GM12878 (cell line): ENCODE measurements around the gene CNKSR3. TPM values are rescaled to one million over a fixed set of nuclear protein-coding genes. Genes with fewer than 3 reads are reported as not detected.

Experiments
- ATAC-seq: fragments of 200-7000 bp; cut with Tn5 transposase; 3 replicates; pipeline ENCODE4 v1.9.1; 2020; ENCODE audit warnings: mild to moderate bottlenecking, moderate library complexity
- BruUV-seq: library from RNA; stranded (reverse); fragments of 400-500 nt; replicated peaks from 2 replicates; lab custom pipeline; 2021; lab: Mats Ljungman, UMichigan
- CTCF ChIA-PET: fragments of 300-600 bp; sonication (Branson Sonifier 250); formaldehyde crosslinking; extraction: SDS; loops from one replicate; lab custom pipeline; 2021; ENCODE audit warnings: inconsistent platforms; lab: Yijun Ruan, JAX
- POLR2A ChIA-PET: fragments of 350-600 bp; formaldehyde crosslinking; extraction: SDS; loops from one replicate; lab custom pipeline; 2021; ENCODE audit warnings: inconsistent platforms; lab: Charles Lee
- RAD21 ChIA-PET: fragments of 300-600 bp; sonication (Branson Sonifier 250); formaldehyde crosslinking; loops from one replicate; lab custom pipeline; 2023; ENCODE audit warnings: antibody characterized with exemption; ENCODE audit not compliant: unreplicated experiment; lab: Charles Lee
- SMC1A ChIA-PET: fragments of 300-600 bp; sonication (Branson Sonifier 250); formaldehyde crosslinking; loops from one replicate; lab custom pipeline; 2023; ENCODE audit not compliant: unreplicated experiment, uncharacterized antibody; lab: Charles Lee
- DNase-seq: peaks from one replicate; pipeline ENCODE4 v3.0.0-alpha.2; 2011; ENCODE audit warnings: low read depth, low spot score
- FAIRE-seq: peaks from 3 replicates; lab custom pipeline; 2011; peaks lifted over from hg19 to GRCh38; lab: Jason Lieb, UNC
- H2AFZ ChIP-seq: 2 replicates; pipeline ENCODE4 v1.6.0; 2011; ENCODE audit warnings: low read depth, low read length, control low read depth; ENCODE audit not compliant: control insufficient read depth
- H3K27ac ChIP-seq: 2 replicates; pipeline ENCODE4 v1.5.1; 2011; ENCODE audit warnings: control low read depth; ENCODE audit not compliant: control insufficient read depth, insufficient read depth
- H3K27me3 ChIP-seq, 2 experiments: replicated peaks in 1 of 2; 2 replicates each; pipeline versions ENCODE4 v1.6.0 to v1.6.1; 2011; ENCODE audit warnings: low read length in 1 of 2; ENCODE audit not compliant: control insufficient read depth in 2 of 2, insufficient read depth in 2 of 2
- H3K36me3 ChIP-seq, 2 experiments: 2 replicates each; pipeline ENCODE4 v1.5.1; 2011; ENCODE audit warnings: low read length in 1 of 2; ENCODE audit not compliant: control insufficient read depth in 2 of 2, insufficient read depth in 2 of 2
- H3K4me1 ChIP-seq: 2 replicates; pipeline ENCODE4 v1.6.1; 2011; ENCODE audit warnings: mild to moderate bottlenecking, low read length, moderate library complexity, mixed read lengths; ENCODE audit not compliant: control insufficient read depth, insufficient read depth
- H3K4me2 ChIP-seq: 2 replicates; pipeline ENCODE4 v1.6.0; 2011; ENCODE audit warnings: control low read depth; ENCODE audit not compliant: control insufficient read depth, insufficient read depth
- H3K4me3 ChIP-seq: fragments of 200-600 bp; sonication (generic); 2 replicates; pipeline ENCODE4 v1.5.1; 2016
- H3K79me2 ChIP-seq: 2 replicates; pipeline ENCODE4 v1.6.0; 2011; ENCODE audit warnings: low read length; ENCODE audit not compliant: control insufficient read depth, insufficient read depth
- H3K9ac ChIP-seq: 2 replicates; pipeline ENCODE4 v1.8.0; 2011; ENCODE audit warnings: low read length, control low read depth, mixed read lengths; ENCODE audit not compliant: control insufficient read depth, insufficient read depth
- H3K9me3 ChIP-seq: replicated peaks from 3 replicates; pipeline ENCODE4 v1.5.1; 2011; ENCODE audit warnings: mild to moderate bottlenecking, low read length; ENCODE audit not compliant: control insufficient read depth, insufficient read depth
- H4K20me1 ChIP-seq: 2 replicates; pipeline ENCODE4 v1.6.0; 2011; ENCODE audit not compliant: control insufficient read depth, insufficient read depth
- ASH2L ChIP-seq: fragments of 300-600, 200-600 bp; sonication (generic); IDR thresholded peaks from 2 replicates; pipeline ENCODE4 v1.6.1; 2017; ENCODE audit warnings: low read depth, mild to moderate bottlenecking, borderline replicate concordance
- CBFB ChIP-seq: IDR thresholded peaks from 2 replicates; pipeline ENCODE4 v1.6.1; 2016; ENCODE audit warnings: antibody characterized with exemption, low read depth
- CHD1 ChIP-seq: IDR thresholded peaks from 2 replicates; pipeline ENCODE4 v1.6.1; 2012; ENCODE audit warnings: low read depth, low read length, improper control_type of control experiment
- KDM1A ChIP-seq: fragments of 200-600 bp; sonication (generic); IDR thresholded peaks from 2 replicates; pipeline ENCODE4 v1.6.1; 2016; ENCODE audit warnings: borderline replicate concordance
- MYC ChIP-seq: IDR thresholded peaks from 2 replicates; pipeline ENCODE4 v1.6.1; 2011; ENCODE audit warnings: mild to moderate bottlenecking, low read length, moderate library complexity, inconsistent platforms; ENCODE audit not compliant: insufficient read depth, insufficient replicate concordance, insufficient read length, severe bottlenecking
- REST ChIP-seq: IDR thresholded peaks from 2 replicates; pipeline ENCODE4 v1.6.1; 2012; ENCODE audit warnings: mild to moderate bottlenecking, low read depth, low read length
- RFX5 ChIP-seq: IDR thresholded peaks from 2 replicates; pipeline ENCODE4 v1.6.1; 2011; ENCODE audit warnings: low read depth, low read length, improper control_type of control experiment
- RUNX3 ChIP-seq: IDR thresholded peaks from 2 replicates; pipeline ENCODE4 v1.6.1; 2012; ENCODE audit warnings: low read length, inconsistent platforms
- ZNF24 ChIP-seq: fragments of 450-650 bp; IDR thresholded peaks from 2 replicates; pipeline ENCODE4 v1.6.1; 2017; ENCODE audit warnings: antibody characterized with exemption, mild to moderate bottlenecking
- ZNF592 ChIP-seq: fragments of 450-650 bp; IDR thresholded peaks from 2 replicates; pipeline ENCODE4 v1.6.1; 2017; ENCODE audit warnings: mild to moderate bottlenecking, moderate library complexity
- WGBS: methylation state at CpG from one replicate; pipeline ENCODE4 v1.1.6; 2016; ENCODE audit warnings: low lambda C conversion rate; ENCODE audit not compliant: insufficient replicate concordance, insufficient coverage; ENCODE audit errors: missing lambda C conversion rate; 5-methylcytosine and 5-hydroxymethylcytosine counted together
- in situ Hi-C: fragments of 300-500 bp; cut with MboI; formaldehyde crosslinking; loops from 9 replicates; pipeline ENCODE4 v1.14.3; 2018; ENCODE audit warnings: mixed read lengths
- intact Hi-C: fragments of 100-400 bp; cut with micrococcal nuclease; formaldehyde crosslinking; loops from one replicate; pipeline ENCODE4 v1.14.2; 2022; ENCODE audit not compliant: unreplicated experiment
- polyA plus RNA-seq, 11 experiments: library from polyadenylated mRNA; depleted of rRNA in 4 of 11; unstranded in 6 of 11; stranded (reverse) in 5 of 11; fragments of >200 nt; fragmentation: Nextera tagmentation in 4 of 11; fragmentation: Illumina TruSeq in 1 of 11; extraction: Ambion mirVana in 4 of 11; extraction: Trizol in 1 of 11; gene quantifications; 1 replicate in 1 of 11; 2 replicates in 10 of 11; pipeline versions ENCODE4 v1.2.1 to v1.2.3, GENCODE V29; 2011 to 2016; ENCODE audit warnings: inconsistent platforms in 2 of 11, missing spikeins in 2 of 11, low read depth in 1 of 11
- total RNA-seq, 4 experiments: library from RNA; depleted of rRNA in 3 of 4; stranded (reverse); fragments of >200 nt in 3 of 4; fragmentation: Illumina TruSeq in 1 of 4; extraction: Trizol in 1 of 4; gene quantifications; 2 replicates each; pipeline versions ENCODE4 v1.2.1 to v1.2.3, GENCODE V29; 2013 to 2021
- TF ChIP-seq, protein P1 (sequence below): fragments of 450-650 bp; IDR thresholded peaks from 2 replicates; pipeline ENCODE4 v1.6.1; 2017; ENCODE audit warnings: borderline replicate concordance

The CNKSR3 gene
- total and polyA plus RNA-seq, 10 of the 15 experiments (the other 5 are each of a cell fraction or from before 2014, with no cell fraction given): under 0.01 to 0.48 (median 0.12) TPM; not detected in 2

- ChIA-PET POLR2A (no interaction called here), RAD21 (no interaction called here)
Observed at GRCh38 chr6:154360476-154360875, 150.0 kb downstream of the CNKSR3 start.

More at GRCh38 chr6:154360476-154360875, 150.0 kb downstream of the CNKSR3 start:
- H3K4me2 ChIP-seq: no peak overlapping the region
- in situ Hi-C loops (no loop called here), intact Hi-C loops (no loop called here)
- no peaks in the 10 kb centered on the region for H3K79me2 ChIP-seq
- BruUV-seq: no TSS peak
- peaks cover 12% of the 10 kb centered on the region for H3K4me1 ChIP-seq
- no peak overlapping the region for H3K27ac ChIP-seq
- no peak for FAIRE-seq
- peaks cover 0 to 5% of the 10 kb centered on the region in 2 experiments; a peak in 2 of 4 replicates for H3K27me3 ChIP-seq
- H3K36me3 ChIP-seq: no peaks in the 10 kb centered on the region
- no peak for DNase-seq
- H2AFZ ChIP-seq: no peak overlapping the region
- H3K9me3 ChIP-seq: no peaks in the 10 kb centered on the region; the same call in 2 of the 3 replicates
- 39% methylated on average over 3 of the region's 3 CpGs for WGBS
- SMC1A ChIA-PET: no interaction called here
- no peak overlapping the region for H3K9ac ChIP-seq
- H3K4me3 ChIP-seq: no peak overlapping the region
- no peak for ATAC-seq
- H4K20me1 ChIP-seq: no peaks in the 10 kb centered on the region
- CTCF ChIA-PET: no interaction called here
- no peak for TF ChIP-seq RUNX3
- no peak for TF ChIP-seq REST
- no peak for TF ChIP-seq CHD1
- TF ChIP-seq RFX5: no peak
- TF ChIP-seq ZNF592: no peak
- TF ChIP-seq, protein P1, sequence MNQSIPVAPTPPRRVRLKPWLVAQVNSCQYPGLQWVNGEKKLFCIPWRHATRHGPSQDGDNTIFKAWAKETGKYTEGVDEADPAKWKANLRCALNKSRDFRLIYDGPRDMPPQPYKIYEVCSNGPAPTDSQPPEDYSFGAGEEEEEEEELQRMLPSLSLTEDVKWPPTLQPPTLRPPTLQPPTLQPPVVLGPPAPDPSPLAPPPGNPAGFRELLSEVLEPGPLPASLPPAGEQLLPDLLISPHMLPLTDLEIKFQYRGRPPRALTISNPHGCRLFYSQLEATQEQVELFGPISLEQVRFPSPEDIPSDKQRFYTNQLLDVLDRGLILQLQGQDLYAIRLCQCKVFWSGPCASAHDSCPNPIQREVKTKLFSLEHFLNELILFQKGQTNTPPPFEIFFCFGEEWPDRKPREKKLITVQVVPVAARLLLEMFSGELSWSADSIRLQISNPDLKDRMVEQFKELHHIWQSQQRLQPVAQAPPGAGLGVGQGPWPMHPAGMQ: no peak
- no peak for TF ChIP-seq ZNF24
- no peak for TF ChIP-seq MYC
- no peak for TF ChIP-seq KDM1A
- no peak for TF ChIP-seq CBFB
- TF ChIP-seq ASH2L: no peak
